NT2/D1 (cell line): ENCODE data around the gene BTBD1.

Source experiments
- DNase-seq: peaks from one replicate; pipeline ENCODE4 v3.0.0-alpha.2; 2011; ENCODE audit warnings: low read depth, low spot score
- H3K27me3 ChIP-seq: 2 replicates; pipeline ENCODE4 v1.6.0; 2011; ENCODE audit warnings: mild to moderate bottlenecking; ENCODE audit not compliant: insufficient read length, insufficient read depth
- H3K36me3 ChIP-seq: 2 replicates; pipeline ENCODE4 v1.6.1; 2011; ENCODE audit warnings: mild to moderate bottlenecking, low read length, mixed read lengths; ENCODE audit not compliant: insufficient read depth, insufficient read length
- H3K4me1 ChIP-seq: 2 replicates; pipeline ENCODE4 v1.5.1; 2011; ENCODE audit not compliant: insufficient read depth, insufficient read length
- H3K4me3 ChIP-seq: 2 replicates; pipeline ENCODE4 v1.5.1; 2011; ENCODE audit warnings: low read depth; ENCODE audit not compliant: insufficient read length
- H3K9ac ChIP-seq: 2 replicates; pipeline ENCODE4 v1.6.0; 2011; ENCODE audit warnings: low read depth; ENCODE audit not compliant: insufficient read length
- H3K9me3 ChIP-seq: 2 replicates; pipeline ENCODE4 v1.5.1; 2011; ENCODE audit warnings: mild to moderate bottlenecking, low read length; ENCODE audit not compliant: insufficient read depth
- SUZ12 ChIP-seq: IDR thresholded peaks from 2 replicates; pipeline ENCODE4 v1.6.1; 2011; ENCODE audit not compliant: insufficient read length, insufficient read depth; ENCODE audit errors: extremely low read depth
- YY1 ChIP-seq: IDR thresholded peaks from 2 replicates; pipeline ENCODE4 v1.6.1; 2011; ENCODE audit not compliant: insufficient read length, insufficient read depth
- ZNF274 ChIP-seq: IDR thresholded peaks from 2 replicates; pipeline ENCODE4 v1.6.1; 2011; ENCODE audit warnings: mild to moderate bottlenecking, low read depth, low read length

The BTBD1 gene

DNA sequence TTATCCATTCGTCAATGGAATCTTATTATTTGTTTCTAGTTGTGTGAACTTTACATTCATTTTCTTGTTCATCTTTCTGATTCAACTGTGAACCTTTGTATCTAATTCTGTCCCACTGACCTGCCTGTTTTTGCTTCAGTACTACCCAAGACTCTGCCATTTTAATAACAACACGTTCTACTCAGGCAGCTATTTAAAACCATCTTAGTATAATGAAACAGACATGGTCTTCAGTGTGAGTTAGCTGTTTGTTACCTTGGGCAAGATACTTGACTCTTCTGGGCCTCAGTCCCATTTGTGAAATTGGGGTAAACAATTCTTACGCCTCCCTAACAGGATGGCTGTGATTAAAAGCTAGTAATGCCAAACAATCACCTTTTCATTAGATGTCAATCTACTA, 1.6 kb downstream of the BTBD1 start:
- H3K4me3 ChIP-seq = peak overlapping the region; percentile 90
- peaks cover 5% of the 10 kb centered on the region for H3K4me1 ChIP-seq
- peaks cover 38% of the 10 kb centered on the region for H3K36me3 ChIP-seq
- no peak for DNase-seq
- no peaks in the 10 kb centered on the region for H3K27me3 ChIP-seq
- H3K9ac ChIP-seq = peak overlapping the region; percentile 37
- no peak for TF ChIP-seq ZNF274
- TF ChIP-seq YY1 = no peak
- no peak for TF ChIP-seq SUZ12
- peaks cover 8% of the 10 kb centered on the region; the same call in 1 of the 2 replicates for H3K9me3 ChIP-seq

DNA sequence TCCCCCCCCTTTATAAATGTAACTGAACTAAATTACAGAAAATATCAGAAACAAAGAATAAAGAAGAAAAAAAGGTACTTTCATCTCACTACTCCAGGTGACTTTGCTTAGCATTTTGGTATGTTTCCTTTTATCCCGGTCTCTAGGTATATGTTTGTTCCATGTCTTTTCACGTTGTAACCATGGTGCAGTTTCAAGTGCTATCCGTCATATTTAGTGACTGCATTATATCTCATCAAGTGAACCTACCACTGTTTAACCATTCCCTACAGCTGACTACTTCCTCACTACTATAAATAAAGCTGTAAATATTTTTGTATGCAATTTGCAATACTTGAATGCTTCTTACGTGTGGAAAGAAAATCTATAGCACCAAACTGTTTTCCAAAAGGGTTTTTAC, 2.2 kb downstream of the BTBD1 start:
- H3K36me3 ChIP-seq = peaks cover 38% of the 10 kb centered on the region
- peaks cover 7% of the 10 kb centered on the region; the same call in 1 of the 2 replicates for H3K9me3 ChIP-seq
- TF ChIP-seq YY1 (no peak), SUZ12 (no peak), ZNF274 (no peak)
- peaks cover 5% of the 10 kb centered on the region for H3K4me1 ChIP-seq
- peak overlapping the region; percentile 37 for H3K9ac ChIP-seq
- DNase-seq = no peak
- H3K4me3 ChIP-seq = peak overlapping the region; percentile 23
- no peaks in the 10 kb centered on the region for H3K27me3 ChIP-seq

DNA sequence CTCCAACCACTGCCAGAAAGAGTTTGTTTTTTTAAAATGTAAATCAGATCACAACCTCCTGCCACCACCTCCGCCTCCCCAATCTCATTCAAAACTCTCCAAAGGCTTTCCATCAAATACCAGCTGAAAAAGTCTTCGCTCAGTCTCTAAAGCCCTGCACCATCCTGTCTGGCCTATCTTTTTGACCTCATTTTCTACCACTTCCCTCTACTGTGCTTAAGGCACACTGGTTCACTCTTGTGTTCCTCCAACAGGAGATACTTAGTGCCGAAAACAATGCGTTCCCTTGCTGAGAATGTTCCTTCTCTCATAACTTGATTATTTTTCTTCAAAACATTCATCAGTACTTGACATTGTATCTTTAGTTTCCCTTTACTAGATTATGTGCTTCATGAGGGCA, 3.5 kb downstream of the BTBD1 start:
- H3K4me1 ChIP-seq = peaks cover 5% of the 10 kb centered on the region
- H3K9ac ChIP-seq = no peak overlapping the region

DNA sequence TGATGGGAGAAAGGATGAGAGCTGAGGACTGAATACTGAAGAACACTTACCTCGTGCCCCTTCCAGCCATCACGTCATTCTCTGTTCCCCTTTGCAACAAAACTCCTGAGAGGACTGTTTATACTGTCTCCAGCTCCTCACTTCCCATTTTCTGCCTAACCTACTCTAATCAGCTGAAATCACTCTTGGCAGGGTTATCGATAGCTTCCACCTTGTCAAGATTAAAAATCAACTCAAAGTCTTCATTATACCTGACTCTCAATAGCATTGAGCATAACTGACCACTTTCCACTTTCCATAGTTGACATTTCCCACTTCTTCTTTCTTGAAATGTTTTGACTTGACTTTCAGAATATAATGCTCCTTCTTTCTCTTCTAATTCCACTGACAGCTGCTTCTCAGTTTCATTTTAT, 4.3 kb downstream of the BTBD1 start:
- DNase-seq = no peak
- Histone ChIP-seq H3K27me3 (no peaks in the 10 kb centered on the region), H3K9ac (no peak overlapping the region), H3K4me1 (peaks cover 5% of the 10 kb centered on the region), H3K36me3 (peaks cover 43% of the 10 kb centered on the region), H3K9me3 (no peaks in the 10 kb centered on the region), H3K4me3 (no peak overlapping the region)
- no peak for TF ChIP-seq SUZ12
- no peak for TF ChIP-seq ZNF274
- no peak for TF ChIP-seq YY1

More for the DNA sequence above, 3.5 kb downstream of the BTBD1 start:
- H3K27me3 ChIP-seq = no peaks in the 10 kb centered on the region
- no peak for DNase-seq
- no peaks in the 10 kb centered on the region for H3K9me3 ChIP-seq
- H3K36me3 ChIP-seq = peaks cover 43% of the 10 kb centered on the region
- H3K4me3 ChIP-seq = no peak overlapping the region
- no peak for TF ChIP-seq YY1
- TF ChIP-seq ZNF274 = no peak
- TF ChIP-seq SUZ12 = no peak

DNA sequence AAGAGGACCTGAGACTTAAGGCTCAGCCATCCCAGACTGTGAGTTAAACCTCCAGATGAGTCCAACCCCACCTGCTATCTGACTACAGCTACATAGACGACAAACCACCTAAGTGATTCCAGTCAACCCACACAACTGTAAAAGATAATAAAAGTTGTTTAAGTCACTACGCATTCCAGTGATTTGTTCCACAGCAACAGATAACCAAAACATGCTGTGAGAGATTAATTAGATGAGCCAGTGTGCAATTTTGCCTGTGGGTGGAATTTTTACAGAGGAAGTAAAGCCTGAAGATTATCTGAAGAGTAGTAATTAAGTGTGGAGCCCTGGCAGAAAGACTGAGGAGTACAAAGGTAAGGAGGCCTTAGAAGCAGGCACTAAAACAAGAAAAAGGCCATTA, 5.4 kb downstream of the BTBD1 start:
- no peak overlapping the region for H3K9ac ChIP-seq
- H3K9me3 ChIP-seq = no peaks in the 10 kb centered on the region
- H3K36me3 ChIP-seq = peaks cover 47% of the 10 kb centered on the region
- no peak overlapping the region for H3K4me3 ChIP-seq
- peaks cover 3% of the 10 kb centered on the region for H3K4me1 ChIP-seq
- no peak for DNase-seq
- TF ChIP-seq ZNF274 (no peak), SUZ12 (no peak), YY1 (no peak)
- H3K27me3 ChIP-seq = no peaks in the 10 kb centered on the region

DNA sequence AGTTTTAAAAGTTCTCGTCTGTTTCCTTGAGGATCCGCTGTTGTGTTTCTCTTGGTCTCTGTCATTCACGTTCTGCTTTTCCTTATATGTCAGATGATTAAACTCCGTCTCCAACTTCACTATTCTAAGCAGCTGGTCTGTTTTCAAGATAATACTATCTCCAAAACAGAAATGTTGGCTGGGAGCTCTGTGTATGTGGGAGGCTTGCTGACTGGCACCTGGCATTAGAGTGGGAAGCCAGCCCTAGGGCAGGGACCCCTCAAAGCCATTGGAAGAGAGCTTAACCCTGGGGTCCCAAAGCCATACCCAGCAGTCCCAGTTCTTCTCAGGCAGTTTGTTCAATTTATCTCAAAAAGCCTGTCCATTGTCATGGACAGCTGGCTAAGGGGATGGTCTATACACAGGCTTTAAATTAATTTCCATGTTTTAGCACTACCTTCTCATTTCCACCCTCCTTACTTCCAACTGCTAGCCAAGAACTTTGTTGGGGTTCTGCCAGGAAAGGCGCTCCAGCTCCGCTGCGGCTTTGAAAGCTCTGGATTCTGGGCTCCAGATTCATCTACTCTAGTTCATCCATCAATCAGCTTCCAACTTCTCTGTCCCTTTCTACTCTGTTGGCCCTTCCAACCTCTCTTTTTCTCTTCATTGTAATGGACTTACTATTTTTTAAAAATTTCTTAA, 9.2 kb downstream of the BTBD1 start:
- DNase-seq = no peak
- Histone ChIP-seq H3K4me3 (no peak overlapping the region), H3K9me3 (no peaks in the 10 kb centered on the region), H3K27me3 (no peaks in the 10 kb centered on the region), H3K36me3 (peaks cover 62% of the 10 kb centered on the region), H3K9ac (no peak overlapping the region), H3K4me1 (no peaks in the 10 kb centered on the region)
- no peak for TF ChIP-seq ZNF274

DNA sequence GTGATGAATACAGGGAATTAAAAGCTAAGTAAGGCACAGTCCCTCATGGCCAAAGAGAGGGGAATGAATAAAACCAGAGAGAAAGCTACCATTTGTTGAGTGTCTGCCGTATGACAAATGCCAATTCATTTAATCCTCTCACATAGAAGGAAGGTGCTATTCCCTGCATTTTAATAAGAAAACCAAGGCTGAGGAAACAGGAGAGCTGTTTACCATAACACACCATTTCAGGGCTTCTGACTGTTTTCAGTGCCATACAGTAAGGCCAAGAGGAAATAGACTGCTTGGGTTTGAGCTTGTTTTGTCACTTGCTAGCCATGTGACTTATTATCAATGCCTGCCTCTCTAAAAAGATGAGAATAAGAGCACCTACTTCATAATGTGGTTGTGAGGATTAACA, 10.1 kb downstream of the BTBD1 start:
- TF ChIP-seq YY1 = no peak
- TF ChIP-seq ZNF274 = no peak
- TF ChIP-seq SUZ12 = no peak
- no peaks in the 10 kb centered on the region for H3K27me3 ChIP-seq
- no peak overlapping the region for H3K9ac ChIP-seq
- no peaks in the 10 kb centered on the region for H3K4me1 ChIP-seq
- H3K36me3 ChIP-seq = peaks cover 59% of the 10 kb centered on the region
- no peak overlapping the region for H3K4me3 ChIP-seq
- peak; percentile 27 for DNase-seq
- no peaks in the 10 kb centered on the region for H3K9me3 ChIP-seq
